NCI-H345 (cell line): ENCODE measurements around the gene HIF1A.
"Not testable (repeated sequence)": the region's sequence is repeated elsewhere in the genome, so short reads cannot be mapped to it uniquely, and the experiment has no call there.

Experiments used
- DNase-seq: peaks from one replicate; lab custom pipeline; 2025; lab: John Stamatoyannopoulos, UW

Gene HIF1A

GRCh38 chr14:61708693-61709092 is 13.4 kb downstream of the HIF1A start:
- DNase-seq, result not testable (repeated sequence)

DNA sequence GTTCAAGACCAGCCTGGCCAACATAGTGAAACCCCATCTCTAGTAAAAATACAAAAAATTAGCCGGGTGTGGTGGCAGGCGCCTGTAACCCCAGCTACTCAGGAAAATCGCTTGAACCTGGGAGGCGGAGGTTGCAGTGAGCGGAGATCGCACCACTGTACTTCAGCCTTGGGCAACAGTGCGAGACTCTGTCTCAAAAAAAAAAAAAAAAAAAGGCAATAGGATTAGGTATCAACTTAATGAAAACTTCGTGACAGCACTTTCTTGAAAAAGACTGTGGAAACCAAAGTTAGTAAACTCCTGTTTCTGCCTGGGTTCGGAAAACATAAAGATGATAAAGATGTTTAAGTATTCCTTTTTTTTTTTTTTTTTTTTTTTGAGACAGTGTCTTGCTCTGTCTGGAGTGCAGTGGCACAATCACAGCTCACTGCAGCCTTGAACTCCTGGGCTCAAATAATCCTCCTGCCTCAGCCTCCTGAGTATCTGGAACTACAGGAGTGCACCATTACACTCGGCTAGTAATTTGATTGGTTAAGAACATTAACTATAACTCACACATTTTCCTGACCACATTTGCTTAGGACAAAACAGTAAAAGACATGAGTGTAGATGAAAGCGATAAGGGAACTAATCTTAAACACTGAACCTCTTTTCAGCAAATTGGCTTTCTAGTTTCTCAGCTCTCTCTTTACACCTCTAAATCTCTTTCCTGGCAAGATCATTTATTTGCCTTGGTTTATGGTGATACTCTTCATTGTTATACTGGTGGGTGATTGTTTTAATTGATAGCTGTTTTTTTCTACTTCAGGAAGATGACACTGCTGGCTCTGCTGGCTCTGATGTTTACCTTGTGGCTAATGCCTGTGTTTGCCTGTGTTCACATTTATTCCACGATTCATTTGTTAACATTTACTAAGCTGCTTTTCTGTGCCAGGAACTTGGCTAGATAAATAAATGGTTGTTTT is 15.8 kb downstream of the HIF1A start:
- DNase-seq, result peak; percentile 76

DNA sequence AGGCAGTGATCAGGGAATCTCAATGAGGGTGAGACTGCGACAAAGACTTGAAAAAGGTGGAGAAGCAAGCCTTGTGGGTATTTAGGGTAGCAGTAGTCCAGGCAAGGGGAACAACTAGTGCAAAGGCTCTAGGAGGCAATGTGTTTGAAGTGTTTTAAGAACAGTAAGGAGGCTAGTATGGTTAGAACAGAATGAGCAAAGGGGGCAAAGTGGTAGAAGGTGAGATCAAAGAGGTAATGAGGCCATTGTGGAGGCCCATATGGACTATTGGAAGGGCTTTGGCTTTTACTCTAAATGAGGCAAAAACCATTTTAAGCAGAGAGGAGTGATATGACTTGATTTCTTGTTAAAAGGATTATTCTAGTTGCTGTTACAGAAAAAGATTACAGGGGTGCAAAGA is 16.8 kb downstream of the HIF1A start:
- DNase-seq, result no peak

DNA sequence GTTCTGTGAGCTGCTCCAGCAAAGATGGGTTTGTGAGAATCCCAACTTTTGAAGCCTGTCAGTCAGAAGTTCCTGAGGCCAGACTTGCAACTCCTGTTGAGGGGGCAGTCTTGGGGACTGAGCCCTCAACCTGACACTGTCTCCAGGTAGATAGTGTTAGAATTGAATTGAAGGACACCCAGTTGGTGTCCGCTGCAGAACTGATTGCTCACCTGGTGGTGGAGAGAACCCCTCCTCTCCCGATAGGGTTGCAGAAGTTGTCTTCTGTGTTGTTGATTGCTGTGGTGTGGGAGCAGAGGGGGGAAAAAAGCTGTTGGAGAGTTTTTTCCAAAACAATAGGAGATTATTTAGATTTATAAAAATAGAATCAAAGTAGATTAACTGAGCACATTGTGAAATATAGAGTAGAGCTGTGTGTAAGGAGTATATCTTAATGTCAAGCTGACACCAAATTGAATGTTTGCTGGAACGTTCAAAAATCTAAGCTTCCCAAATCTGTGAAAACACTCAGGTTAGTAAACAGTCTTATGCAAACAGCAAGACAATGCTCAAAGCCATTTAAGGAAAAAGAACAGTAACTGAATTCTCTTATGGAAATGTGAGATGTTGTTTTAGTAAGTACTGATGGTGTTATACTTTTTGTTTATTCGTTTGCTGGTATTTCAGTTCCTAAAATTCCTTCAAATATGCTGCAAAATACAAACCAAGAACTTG is 18.6 kb downstream of the HIF1A start:
- DNase-seq, result no peak

DNA sequence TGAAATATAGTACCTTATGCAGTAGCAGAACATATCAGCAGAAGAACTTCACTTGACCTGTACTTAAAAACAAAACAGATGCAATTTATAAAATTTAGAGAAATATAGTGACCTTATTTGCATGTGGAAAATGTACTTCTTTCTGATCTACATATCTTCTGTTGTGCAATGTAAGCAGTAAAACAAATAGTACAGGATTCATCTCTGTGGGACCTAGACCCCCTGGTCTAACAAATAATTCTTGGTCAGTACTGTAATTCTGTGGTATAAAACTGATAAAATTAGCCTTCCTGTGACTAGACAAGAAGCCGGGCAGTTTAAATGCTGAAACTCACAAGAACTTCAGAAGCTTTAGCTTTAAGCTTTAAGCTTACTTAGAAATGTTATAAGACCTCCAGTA is 21.6 kb downstream of the HIF1A start:
- DNase-seq, result no peak

DNA sequence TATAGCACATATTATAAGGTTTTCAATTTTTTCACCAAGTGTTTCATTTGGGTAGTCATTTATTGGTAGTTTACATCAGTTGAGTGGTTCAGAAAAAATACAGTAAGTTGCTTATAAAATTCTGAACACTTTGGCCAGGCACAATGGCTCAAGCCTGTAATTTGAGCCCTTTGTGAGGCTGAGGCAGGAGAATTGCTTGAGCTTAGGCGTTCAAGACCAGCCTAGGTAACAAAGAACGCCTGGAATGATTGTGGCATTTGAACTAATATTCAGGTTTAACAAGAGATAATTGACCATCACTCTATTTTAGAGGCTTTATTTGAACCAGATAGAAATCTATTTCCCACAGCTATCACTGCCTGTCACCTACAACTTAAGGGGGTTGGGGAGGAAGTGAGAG is 22.7 kb downstream of the HIF1A start:
- no peak for DNase-seq

DNA sequence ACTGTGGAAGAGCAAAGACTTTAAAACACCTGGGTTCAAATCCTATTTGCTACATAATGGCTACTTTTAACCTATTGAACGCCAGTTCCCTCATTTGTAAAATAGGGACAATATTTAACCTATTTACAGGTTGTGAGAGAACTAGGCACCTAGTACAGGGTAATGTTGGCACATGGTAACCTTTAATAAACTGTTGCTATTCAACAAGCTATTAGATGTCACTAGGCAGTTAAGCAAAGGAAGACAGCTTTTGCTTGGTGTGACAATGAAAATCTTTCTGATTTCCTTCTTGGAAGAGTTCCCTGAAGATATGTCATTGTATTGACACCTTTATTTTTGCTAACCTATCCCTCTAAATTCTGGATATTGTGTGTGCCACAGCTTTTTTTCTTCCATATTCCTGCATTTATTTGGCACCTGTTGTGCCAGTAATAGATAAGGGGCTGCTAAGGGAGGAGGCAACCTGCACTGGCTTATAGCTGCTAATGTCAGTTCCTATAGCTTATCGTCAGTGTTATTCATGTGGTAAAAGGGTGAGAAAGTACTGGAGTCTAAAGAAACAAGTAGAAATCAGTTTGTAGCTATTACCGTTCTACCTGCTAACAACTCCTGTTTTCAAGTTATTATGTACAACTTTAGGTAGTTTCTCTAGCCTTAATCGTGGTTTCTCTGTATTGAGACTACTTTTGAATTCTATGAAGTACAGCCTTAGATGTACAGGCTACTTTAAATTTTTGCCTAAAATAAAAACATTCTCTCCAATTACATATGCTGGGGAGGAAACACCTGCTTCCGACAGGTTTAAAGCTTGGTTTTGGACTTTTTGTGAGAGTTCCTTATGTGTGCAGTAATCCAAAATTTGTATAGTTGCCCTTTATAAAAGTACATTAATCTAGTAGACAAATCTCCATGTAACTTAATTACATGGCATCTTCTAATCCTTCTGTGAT is 24.3 kb downstream of the HIF1A start:
- no peak for DNase-seq

GRCh38 chr14:61720294-61720661 is 25.0 kb downstream of the HIF1A start:
- DNase-seq, result no peak

GRCh38 chr14:61720741-61721140 is 25.4 kb downstream of the HIF1A start:
- DNase-seq, result no peak

DNA sequence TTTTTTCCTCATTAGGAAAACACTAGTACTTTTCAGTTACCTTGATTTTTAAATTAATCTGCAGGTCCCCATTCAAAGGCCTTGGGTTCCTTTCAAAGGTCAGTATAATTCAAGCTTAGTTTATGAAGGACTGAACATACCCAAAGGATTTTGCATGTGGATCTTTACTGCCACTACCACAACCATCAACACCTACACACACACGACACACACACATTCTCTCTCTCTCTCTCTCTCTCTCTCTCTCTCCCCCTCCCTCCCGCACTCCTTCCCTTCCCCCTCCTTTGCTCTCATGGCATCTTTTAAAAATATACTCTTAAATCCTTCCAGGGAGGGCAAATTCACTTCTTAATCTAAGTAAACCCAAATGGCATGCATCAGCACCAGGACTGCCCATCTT is 28.8 kb downstream of the HIF1A start:
- DNase-seq, result no peak

- DNase-seq, result no peak
Observed at GRCh38 chr14:61726778-61727658, 31.7 kb downstream of the HIF1A start.

DNA sequence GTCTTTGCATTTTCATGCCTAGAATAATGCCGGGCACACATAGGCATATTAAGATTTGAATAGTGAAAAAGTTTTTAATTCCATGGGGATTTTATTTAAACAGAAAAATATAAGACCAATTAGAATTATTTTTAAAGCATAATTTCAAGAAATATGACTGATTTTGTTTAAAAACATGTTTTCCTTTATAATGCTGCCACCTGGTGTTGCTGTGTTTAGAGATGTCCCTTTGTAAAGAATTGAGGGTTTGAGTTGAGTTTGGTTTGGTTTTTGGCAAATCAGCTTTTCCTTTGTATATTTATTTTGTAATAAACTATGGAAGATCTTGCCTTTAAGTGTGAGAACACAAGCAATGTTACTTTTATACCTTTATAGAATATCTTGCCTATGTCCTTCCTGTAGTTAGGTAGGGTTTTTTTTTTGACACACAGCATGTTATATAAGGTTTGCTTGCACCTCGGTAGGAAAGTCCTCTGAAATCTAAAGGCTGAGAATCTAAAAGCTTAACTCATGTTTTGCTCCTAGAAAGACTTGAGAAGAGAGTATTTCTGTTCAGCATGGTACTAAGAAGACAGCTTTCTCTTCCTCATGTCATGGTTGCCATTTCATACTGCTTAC is 35.6 kb downstream of the HIF1A start:
- no peak for DNase-seq

DNA sequence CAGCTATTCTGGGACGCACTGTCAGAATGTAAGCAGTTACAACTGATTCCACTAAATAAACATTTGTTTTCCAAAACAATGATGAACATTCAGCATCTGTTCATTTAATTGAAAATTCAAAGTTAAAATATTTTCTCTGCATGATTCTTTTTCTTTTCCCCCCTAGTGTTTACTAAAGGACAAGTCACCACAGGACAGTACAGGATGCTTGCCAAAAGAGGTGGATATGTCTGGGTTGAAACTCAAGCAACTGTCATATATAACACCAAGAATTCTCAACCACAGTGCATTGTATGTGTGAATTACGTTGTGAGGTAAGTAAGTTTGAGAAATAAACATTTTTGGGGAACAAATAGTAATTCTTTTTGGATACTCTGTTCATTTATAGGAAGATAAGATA is 38.7 kb downstream of the HIF1A start:
- no peak for DNase-seq

GRCh38 chr14:61736751-61737150 is 41.4 kb downstream of the HIF1A start:
- DNase-seq, result no peak

GRCh38 chr14:61737915-61738314 is 42.6 kb downstream of the HIF1A start:
- DNase-seq, result no peak

DNA sequence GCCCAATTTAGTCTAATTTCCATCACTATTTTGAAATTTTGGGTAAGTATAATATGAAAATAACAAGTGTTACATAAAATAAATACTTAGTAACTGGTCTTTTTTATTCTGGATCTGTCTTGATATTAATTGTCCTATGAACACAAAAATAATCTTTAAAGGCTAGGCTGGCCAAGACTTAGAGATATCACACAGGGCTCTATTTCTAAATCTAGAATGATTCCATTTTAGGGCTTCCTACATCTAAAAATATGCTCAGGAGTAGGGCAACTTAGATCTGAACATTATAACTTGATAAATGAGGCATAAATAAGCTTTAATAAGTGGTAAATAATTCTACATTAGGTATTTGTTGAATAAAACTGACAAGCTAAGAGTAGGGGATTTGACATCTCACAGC is 43.8 kb downstream of the HIF1A start:
- DNase-seq, result no peak

- no peak for DNase-seq
Observed at GRCh38 chr14:61742371-61742770, 47.1 kb downstream of the HIF1A start.

GRCh38 chr14:61744238-61744637 is 48.9 kb downstream of the HIF1A start:
- no peak for DNase-seq

GRCh38 chr14:61746346-61746745 is 51.0 kb downstream of the HIF1A start:
- DNase-seq, result not testable (repeated sequence)

- DNase-seq, result no peak
Observed at GRCh38 chr14:61746881-61747280, 51.6 kb downstream of the HIF1A start.

DNA sequence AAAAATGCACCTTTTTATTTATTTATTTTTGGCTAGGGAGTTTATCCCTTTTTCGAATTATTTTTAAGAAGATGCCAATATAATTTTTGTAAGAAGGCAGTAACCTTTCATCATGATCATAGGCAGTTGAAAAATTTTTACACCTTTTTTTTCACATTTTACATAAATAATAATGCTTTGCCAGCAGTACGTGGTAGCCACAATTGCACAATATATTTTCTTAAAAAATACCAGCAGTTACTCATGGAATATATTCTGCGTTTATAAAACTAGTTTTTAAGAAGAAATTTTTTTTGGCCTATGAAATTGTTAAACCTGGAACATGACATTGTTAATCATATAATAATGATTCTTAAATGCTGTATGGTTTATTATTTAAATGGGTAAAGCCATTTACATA is 52.0 kb downstream of the HIF1A start:
- DNase-seq, result no peak
